Right cardiac atrium (tissue), 5 donors: ENCODE data around the gene ETV3. TPM values are rescaled to one million over a fixed set of nuclear protein-coding genes. Genes with fewer than 3 reads are reported as not detected.
"Not testable (repeated sequence)": the region's sequence is repeated elsewhere in the genome, so short reads cannot be mapped to it uniquely, and the experiment has no call there.

Experiments used
- ATAC-seq, 2 donors: fragments of 200-7000 bp; cut with Tn5 transposase; one replicate each; pipeline versions ENCODE4 v1.8.0 to v1.9.1; 2020; ENCODE audit warnings: moderate library complexity in 2 of 2, mild to moderate bottlenecking in 1 of 2
- DNase-seq, 3 donors: peaks; one replicate each; pipeline ENCODE4 v3.0.0-alpha.2; 2020
- H3K27ac ChIP-seq: one replicate; pipeline ENCODE4 v1.5.1; 2013; ENCODE audit warnings: mild to moderate bottlenecking, low read length, control low read depth, moderate library complexity
- H3K27me3 ChIP-seq: one replicate; pipeline ENCODE4 v1.6.1; 2013; ENCODE audit not compliant: control insufficient read depth, insufficient read depth
- H3K4me1 ChIP-seq: one replicate; pipeline ENCODE4 v1.6.1; 2013; ENCODE audit warnings: low read length; ENCODE audit not compliant: control insufficient read depth, insufficient read depth
- H3K4me3 ChIP-seq: one replicate; pipeline ENCODE4 v1.5.1; 2013; ENCODE audit warnings: low read length, control low read depth
- H3K9me3 ChIP-seq: one replicate; pipeline ENCODE4 v1.6.1; 2013; ENCODE audit warnings: low read length; ENCODE audit not compliant: control insufficient read depth
- WGBS: extraction: QIAGEN DNeasy Blood & Tissue Kit; methylation state at CpG from one replicate; pipeline ENCODE4 v1.1.7; 2013; 5-methylcytosine and 5-hydroxymethylcytosine counted together
- intact Hi-C, 4 donors: fragments of 100-400 bp; cut with DNase I; formaldehyde crosslinking; loops; one replicate each; pipeline versions ENCODE4 v1.11.0 to v1.14.0; 2022 to 2023
- polyA plus RNA-seq: library from polyadenylated mRNA; stranded (reverse); fragments of 200-250 nt; gene quantifications from one replicate; pipeline ENCODE4 v1.2.3, GENCODE V29; 2013
- total RNA-seq, 4 donors: library from RNA; stranded (reverse); fragmentation: NEBNext Ultra II Directional; extraction: Animal tissue kit (Norgen Biotek cat#: 25700); gene quantifications; one replicate each; pipeline ENCODE4 v1.2.1, GENCODE V29; 2021
- donor health status: healthy with polysubstance abuse.
- donor health status: DM: no; HTN: yes; CAD: no.
- donor health status: DM: no; HTN: no; CAD: no.
- donor health status: DM: no; HTN: yes; CAD: no; lungs with severe emphysema.
- donor health status: DM: yes; HTN: yes; CAD: no.

The ETV3 gene
- total and polyA plus RNA-seq, 5 donors = 6.5 to 22.9 (median 18.6) TPM

GRCh38 chr1:157101149-157101548 lies 37.0 kb downstream of the ETV3 start:
- ATAC-seq (no peak), DNase-seq (no peak)
- Histone ChIP-seq H3K4me3 (no peak overlapping the region), H3K27me3 (no peaks in the 10 kb centered on the region), H3K27ac (no peak overlapping the region), H3K9me3 (no peaks in the 10 kb centered on the region), H3K4me1 (no peaks in the 10 kb centered on the region)
- intact Hi-C loops = no loop called here
- WGBS = 89% methylated on average over 4 of the region's 4 CpGs

- Histone ChIP-seq H3K9me3 (no peaks in the 10 kb centered on the region), H3K4me3 (no peak within 1 kb of the TSS), H3K4me1 (no peaks in the 10 kb centered on the region), H3K27me3 (no peaks in the 10 kb centered on the region), H3K27ac (no peak within 1 kb of the TSS)
- intact Hi-C loops = no loop called here
- DNase-seq = no peak
- WGBS = 62% methylated on average over 3 of the region's 3 CpGs
- peak; percentile 34 to 50 for ATAC-seq
These were observed 38.6 kb downstream of the ETV3 start, which contains the start of gene ETV3L for GRCh38 chr1:157099633-157100009. Gene ETV3L (minus strand): TSS chr1:157099808. CDS start chr1:157099523, 285 bp downstream.

- H3K4me3 ChIP-seq, intact Hi-C loops, H3K27ac ChIP-seq, H3K9me3 ChIP-seq, H3K27me3 ChIP-seq, H3K4me1 ChIP-seq, DNase-seq, ATAC-seq: not testable (repeated sequence)
- 77% methylated on average over 16 of the region's 17 CpGs for WGBS
These were observed 39.1 kb downstream of the ETV3 start for GRCh38 chr1:157098987-157099632.

GRCh38 chr1:157098519-157098918 lies 39.7 kb downstream of the ETV3 start:
- intact Hi-C loops = no loop called here
- Histone ChIP-seq H3K4me3 (no peak overlapping the region), H3K27me3 (no peaks in the 10 kb centered on the region), H3K4me1 (no peaks in the 10 kb centered on the region), H3K27ac (no peak overlapping the region), H3K9me3 (no peaks in the 10 kb centered on the region)
- DNase-seq (no peak), ATAC-seq (peak in 1 of 2 donors; percentile 34)
- WGBS = 88% methylated on average over 9 of the region's 9 CpGs

- no peaks in the 10 kb centered on the region for H3K9me3 ChIP-seq
- H3K27me3 ChIP-seq = no peaks in the 10 kb centered on the region
- DNase-seq (no peak), ATAC-seq (no peak)
- intact Hi-C loops = no loop called here
- WGBS = 68% methylated on average over 6 of the region's 6 CpGs
- no peaks in the 10 kb centered on the region for H3K4me1 ChIP-seq
- no peak overlapping the region for H3K27ac ChIP-seq
- H3K4me3 ChIP-seq = no peak overlapping the region
These were observed 40.5 kb downstream of the ETV3 start for GRCh38 chr1:157097692-157098091.

GRCh38 chr1:157096881-157097280 lies 41.3 kb downstream of the ETV3 start:
- ATAC-seq (no peak), DNase-seq (no peak)
- no peaks in the 10 kb centered on the region for H3K27me3 ChIP-seq
- WGBS = 89% methylated on average over 6 of the region's 6 CpGs
- intact Hi-C loops = no loop called here
- H3K27ac ChIP-seq = no peak overlapping the region
- H3K9me3 ChIP-seq = no peaks in the 10 kb centered on the region
- H3K4me1 ChIP-seq = no peaks in the 10 kb centered on the region
- no peak overlapping the region for H3K4me3 ChIP-seq

GRCh38 chr1:157095551-157095950 lies 42.6 kb downstream of the ETV3 start:
- WGBS = 84% methylated on average over 2 of the region's 2 CpGs
- H3K4me3 ChIP-seq = no peak overlapping the region

GRCh38 chr1:157095091-157095490 lies 43.1 kb downstream of the ETV3 start:
- no peak overlapping the region for H3K4me3 ChIP-seq
- no peaks in the 10 kb centered on the region for H3K4me1 ChIP-seq
- 62% methylated on average over 4 of the region's 4 CpGs for WGBS
- DNase-seq = no peak
- no peaks in the 10 kb centered on the region for H3K9me3 ChIP-seq
- H3K27me3 ChIP-seq = no peaks in the 10 kb centered on the region
- no peak overlapping the region for H3K27ac ChIP-seq
- ATAC-seq = no peak
- intact Hi-C loops = no loop called here

More at GRCh38 chr1:157095551-157095950, 42.6 kb downstream of the ETV3 start:
- Histone ChIP-seq H3K27ac (no peak overlapping the region), H3K4me1 (no peaks in the 10 kb centered on the region), H3K27me3 (no peaks in the 10 kb centered on the region), H3K9me3 (no peaks in the 10 kb centered on the region)
- intact Hi-C loops = no loop called here
- DNase-seq (no peak), ATAC-seq (no peak)

- H3K9me3 ChIP-seq = no peaks in the 10 kb centered on the region
- H3K27me3 ChIP-seq = no peaks in the 10 kb centered on the region
- intact Hi-C loops = no loop called here
- H3K4me1 ChIP-seq = no peaks in the 10 kb centered on the region
- no peak overlapping the region for H3K27ac ChIP-seq
- DNase-seq (peak; percentile 76 to 88 (median 85)), ATAC-seq (peak; percentile 51 to 66)
- no peak overlapping the region for H3K4me3 ChIP-seq
- 32% methylated on average over 8 of the region's 8 CpGs for WGBS
These were observed 45.4 kb downstream of the ETV3 start for GRCh38 chr1:157092831-157093230.

GRCh38 chr1:157091668-157092273 lies 46.4 kb downstream of the ETV3 start:
- no peak for ATAC-seq
- intact Hi-C loops = loop anchor here in 2 of 4 donors (2.0 kb wide), 2 partner anchors 63 to 65 kb away; no protein-coding TSS in a partner anchor
- no peaks in the 10 kb centered on the region for H3K27me3 ChIP-seq
- no peak overlapping the region for H3K27ac ChIP-seq
- WGBS = 80% methylated on average over 4 of the region's 4 CpGs
- no peak for DNase-seq
- no peak overlapping the region for H3K4me3 ChIP-seq
- H3K4me1 ChIP-seq = no peaks in the 10 kb centered on the region
- no peaks in the 10 kb centered on the region for H3K9me3 ChIP-seq

- Histone ChIP-seq H3K9me3 (no peaks in the 10 kb centered on the region), H3K4me3 (no peak overlapping the region), H3K4me1 (no peaks in the 10 kb centered on the region), H3K27me3 (no peaks in the 10 kb centered on the region), H3K27ac (no peak overlapping the region)
- DNase-seq (no peak), ATAC-seq (no peak)
- 93% methylated on average over 4 of the region's 4 CpGs for WGBS
- intact Hi-C loops = loop anchor here in 2 of 4 donors (2.0 kb wide), 2 partner anchors 64 to 66 kb away; no protein-coding TSS in a partner anchor
These were observed 47.0 kb downstream of the ETV3 start for GRCh38 chr1:157091186-157091585.
